Activated T-cell treated with anti-CD3 and anti-CD28 coated beads, Interleukin-2, amount 50 U/mL, for 1 hour (primary cell): Measurements from ENCODE around the gene CLEC2L.

ENCODE experiments used
- DNase-seq: peaks from one replicate; pipeline ENCODE4 v3.0.0-alpha.2; 2020

The CLEC2L gene

DNA sequence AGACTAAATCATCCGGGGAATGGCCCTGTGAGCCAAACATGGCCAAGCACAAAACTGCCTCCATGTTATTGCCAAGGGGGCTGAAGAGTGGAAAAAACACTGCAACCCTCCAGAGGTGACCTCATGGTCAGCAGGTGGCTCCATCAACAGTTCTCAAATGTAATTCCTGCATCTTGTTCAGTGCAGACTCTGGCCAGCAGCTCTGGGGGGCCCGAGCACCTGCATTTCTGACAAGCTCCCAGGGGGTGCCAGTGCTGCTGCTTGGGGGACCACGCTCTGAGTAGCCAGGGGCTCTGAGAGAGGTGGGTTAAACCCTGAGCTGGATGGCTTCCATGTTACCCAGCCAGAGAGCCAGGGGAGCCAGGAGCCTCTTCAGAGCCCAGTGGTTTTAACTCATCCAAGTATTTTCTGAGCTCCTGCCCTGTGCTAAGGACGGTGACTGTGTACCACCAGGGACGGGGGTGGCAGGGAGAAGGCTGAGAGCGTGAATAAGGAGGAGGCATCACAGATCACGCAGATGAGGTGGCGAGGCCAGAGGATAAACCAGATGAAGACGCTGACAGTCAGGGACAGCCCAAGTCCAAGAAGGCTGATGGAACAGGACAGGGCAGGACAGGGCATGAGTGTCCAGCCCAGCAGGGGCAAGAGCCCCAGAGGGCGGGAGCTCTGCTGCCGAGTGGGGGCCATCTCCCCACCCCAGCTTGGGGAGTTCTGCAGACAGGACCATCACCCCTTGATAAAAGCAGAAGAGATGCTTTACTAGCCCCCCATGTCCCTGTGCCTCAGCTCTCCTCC, 52.9 kb downstream of the CLEC2L start:
- DNase-seq, result no peak

DNA sequence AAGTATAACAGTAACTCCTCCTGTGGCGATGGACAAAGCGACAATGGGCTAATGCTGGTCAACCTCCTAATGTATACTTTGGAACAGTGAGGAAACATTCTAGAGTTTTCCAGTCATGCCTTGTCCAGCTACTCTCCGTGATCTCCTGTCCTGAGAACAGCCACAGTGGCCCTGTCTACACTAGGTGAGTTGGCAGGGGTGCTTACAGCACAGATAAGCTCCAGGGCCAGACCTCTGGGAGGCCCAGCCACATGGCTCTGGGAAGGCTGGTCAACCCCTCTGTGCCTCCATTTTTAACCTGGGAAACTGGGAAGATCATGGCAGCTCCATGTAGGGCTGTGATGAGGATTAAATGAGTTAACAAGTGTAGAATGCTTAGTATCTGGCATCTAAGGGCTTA, 57.0 kb downstream of the CLEC2L start:
- no peak for DNase-seq

DNA sequence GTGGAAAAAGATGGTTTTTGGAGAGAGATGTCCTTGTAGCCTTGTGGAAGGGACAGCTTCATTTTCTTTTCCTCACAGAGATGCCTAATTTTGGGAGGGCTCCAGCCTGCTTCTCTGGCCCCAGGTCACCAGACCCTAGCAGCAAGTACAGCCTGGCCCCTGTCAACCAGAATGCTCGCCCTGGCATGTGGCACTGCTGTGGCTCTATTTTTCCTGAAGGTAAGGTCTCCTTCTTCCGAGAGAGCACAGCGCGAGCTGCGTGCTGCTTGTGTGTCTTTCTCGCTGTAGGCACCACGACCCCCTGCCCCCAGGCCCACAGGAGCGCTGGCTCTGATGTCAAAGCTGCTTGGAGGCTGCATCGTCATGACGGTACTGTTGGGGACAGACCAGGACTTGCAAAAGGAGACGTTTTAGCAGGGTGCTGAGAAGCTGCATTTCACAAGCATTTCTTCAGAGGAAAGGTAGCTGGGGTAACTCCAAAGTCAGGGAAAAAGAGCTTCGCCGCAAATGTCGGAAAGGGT, 58.7 kb downstream of the CLEC2L start:
- DNase-seq, result no peak

DNA sequence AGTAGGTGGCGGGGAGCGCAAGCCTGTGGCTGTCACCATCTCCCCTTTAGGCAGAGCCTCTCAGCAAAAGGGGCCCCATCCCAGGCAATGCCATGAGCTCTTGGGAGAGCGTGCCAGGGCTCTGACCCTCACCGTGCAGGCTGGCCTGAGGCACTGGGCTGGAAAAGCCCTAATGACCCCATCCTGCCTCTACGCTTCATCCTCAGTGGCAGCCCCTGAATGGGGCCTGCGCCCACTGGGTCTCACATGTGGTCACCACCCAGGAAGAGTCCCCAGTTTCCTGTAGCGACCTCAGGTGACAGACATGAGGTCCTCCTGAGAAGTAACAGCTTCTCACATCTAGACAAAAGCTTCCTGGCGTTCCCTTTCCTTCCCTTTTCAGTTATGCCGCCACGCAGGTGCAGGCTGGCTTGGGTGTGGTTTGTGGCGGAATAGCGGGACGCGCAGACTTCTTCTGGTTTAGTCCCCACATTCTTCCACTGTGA, 59.2 kb downstream of the CLEC2L start:
- no peak for DNase-seq

DNA sequence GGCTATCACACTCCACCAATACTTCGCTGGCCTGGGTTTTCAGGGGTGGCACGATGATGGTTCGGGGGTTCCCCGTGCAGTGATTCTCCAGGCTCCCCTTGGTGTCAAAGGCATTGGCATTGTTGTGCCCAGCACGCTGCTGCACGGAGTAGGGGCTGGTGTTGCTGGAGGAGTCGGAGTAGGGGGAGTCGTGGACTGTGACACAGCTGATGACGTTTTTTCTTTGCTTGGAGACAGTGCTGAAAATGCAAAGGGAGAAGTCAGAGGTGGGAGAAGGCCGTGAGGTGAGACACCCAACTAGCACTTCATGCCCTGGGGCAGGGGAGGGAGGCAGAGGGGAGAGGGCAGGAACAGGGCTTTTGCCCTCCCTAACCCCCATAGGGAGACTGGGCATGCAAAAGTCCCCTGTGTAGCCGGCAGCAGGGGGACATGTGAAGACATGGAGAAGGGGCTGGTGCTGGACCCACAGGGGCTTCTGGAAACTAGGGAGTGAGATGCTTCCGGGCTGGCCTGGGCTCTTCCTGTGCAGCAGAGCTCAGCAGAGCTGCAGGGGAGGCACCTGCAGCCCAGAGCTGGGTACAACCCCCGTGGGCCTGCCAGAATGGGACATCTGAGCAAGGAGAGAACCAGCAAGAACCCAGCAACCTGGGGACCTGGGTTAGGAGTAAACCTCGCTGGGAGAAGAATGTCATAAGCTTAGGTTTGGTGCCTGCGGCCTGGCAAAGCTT, 60.5 kb downstream of the CLEC2L start:
- DNase-seq, result no peak

DNA sequence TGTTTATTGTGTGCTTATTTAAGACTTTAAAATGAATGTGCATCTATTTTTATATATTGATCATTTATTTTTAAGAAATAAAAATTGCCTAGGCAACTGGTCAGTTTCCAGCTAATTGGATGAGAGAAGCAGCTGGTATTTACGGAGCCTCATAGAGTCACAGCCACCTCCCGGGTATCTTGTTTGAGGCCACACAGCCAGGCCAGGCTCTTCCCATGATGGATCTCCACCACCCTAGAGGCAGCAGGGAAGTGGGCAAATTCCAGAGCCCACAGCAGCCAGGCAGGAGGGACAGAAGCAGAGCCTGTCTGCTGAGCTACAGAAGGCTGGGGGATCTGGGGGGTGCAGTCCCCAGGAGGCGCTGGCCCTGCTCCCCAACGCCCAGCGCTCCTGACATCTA, 61.6 kb downstream of the CLEC2L start:
- no peak for DNase-seq

DNA sequence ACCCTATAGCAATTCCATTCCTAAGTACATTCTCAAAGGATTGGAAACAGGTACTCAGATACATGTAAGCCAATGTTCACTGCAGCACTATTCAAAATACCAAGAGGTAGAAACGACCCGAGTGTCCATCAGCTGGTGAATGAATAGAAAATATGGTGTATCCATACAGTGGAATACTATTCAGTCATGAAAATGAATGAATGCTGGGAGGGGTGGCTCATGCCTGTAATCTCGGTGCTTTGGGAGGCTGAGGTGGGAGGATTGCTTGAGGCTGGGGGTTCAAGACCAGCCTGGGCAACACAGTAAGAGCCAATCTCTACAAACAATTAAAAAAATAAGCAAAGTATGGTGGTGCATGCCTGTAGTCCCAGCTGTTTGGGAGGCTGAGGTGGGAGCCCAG, 62.8 kb downstream of the CLEC2L start:
- no peak for DNase-seq

DNA sequence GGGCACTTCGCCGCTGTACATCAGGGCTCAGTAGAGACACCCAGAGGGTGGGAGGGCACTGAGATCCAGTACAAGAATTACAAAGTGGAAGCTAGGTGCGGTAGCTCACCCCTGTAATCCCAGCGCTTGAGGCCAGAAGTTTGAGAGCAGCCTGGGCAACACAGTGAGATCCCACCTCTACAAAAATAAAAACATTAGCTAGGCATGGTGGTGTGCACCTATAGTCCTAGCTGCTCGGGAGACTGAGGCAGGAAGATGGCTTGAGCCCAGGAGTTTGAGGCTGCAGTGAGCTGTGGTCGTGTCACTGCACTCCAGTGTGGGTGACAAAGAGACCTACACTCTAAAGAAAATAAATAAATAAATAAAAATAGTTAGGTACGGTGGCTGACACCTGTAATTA, 64.0 kb downstream of the CLEC2L start:
- DNase-seq, result no peak

DNA sequence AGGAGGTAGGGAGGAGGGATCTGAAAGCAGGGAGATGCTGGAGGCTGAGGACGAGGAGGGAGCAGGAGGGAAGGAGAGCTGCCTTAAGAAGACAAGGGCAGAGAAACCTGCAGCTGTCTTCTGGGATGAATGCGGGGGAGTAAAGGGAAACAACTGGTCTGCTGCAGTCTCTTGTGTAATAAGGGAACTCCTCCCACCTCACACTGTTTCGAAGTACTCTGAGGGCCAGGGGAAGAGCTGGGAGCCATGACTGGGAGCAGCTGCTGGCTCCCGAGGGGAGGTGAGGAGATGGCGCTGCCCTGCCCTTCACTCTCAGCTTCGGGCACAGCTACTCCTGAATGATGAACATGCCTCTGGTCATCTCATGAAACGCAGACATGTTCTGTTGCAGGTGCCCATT, 65.1 kb downstream of the CLEC2L start:
- DNase-seq, result no peak

DNA sequence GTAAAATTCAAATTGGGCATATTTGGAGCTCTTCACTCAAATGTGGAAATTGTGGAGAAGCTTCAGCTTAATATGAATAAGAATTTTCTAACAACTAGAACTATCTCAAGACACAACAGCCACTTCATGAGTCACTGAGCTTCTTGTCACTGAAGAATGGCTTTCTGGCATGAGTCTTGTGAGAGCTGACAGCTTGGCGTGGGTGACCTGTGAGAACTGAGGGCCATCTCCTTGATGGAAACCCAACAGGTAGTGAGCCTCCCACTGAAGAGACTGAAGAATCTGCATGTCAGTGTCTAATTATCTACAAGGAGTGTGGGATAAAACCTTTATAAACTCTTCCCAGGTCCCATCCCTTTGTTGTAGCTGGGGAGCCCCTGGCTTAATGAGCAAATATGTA, 66.0 kb downstream of the CLEC2L start:
- no peak for DNase-seq

DNA sequence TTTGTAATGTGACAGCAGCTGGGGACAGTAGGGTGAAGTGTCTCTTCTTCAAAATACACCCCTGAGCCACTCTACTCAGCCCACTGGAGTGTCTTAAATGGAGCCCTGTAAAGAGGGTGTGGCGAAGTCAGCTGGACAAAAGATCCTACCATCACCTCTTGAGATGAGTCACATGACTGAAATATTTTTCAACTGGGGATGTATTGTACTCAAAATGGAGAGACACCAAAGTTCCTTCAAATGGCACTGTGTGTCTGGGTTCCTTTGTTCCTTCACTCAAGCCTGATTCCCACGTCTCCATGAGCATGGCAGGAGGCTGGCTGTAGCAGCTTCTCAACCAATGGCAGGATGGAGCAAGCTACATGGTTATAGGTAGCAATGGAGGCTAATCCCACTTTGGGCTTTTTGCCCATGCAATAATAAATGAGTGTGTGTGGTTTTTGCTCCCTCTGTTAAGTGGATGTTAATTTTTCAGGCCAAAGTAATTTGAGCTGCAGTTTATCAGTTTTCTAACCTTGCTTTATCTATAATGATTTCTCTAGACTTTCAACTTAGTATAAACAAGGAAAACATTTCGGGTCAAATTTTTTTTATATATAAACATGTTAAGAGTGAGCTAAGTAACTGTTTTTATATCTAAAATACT, 68.2 kb downstream of the CLEC2L start:
- DNase-seq, result no peak

DNA sequence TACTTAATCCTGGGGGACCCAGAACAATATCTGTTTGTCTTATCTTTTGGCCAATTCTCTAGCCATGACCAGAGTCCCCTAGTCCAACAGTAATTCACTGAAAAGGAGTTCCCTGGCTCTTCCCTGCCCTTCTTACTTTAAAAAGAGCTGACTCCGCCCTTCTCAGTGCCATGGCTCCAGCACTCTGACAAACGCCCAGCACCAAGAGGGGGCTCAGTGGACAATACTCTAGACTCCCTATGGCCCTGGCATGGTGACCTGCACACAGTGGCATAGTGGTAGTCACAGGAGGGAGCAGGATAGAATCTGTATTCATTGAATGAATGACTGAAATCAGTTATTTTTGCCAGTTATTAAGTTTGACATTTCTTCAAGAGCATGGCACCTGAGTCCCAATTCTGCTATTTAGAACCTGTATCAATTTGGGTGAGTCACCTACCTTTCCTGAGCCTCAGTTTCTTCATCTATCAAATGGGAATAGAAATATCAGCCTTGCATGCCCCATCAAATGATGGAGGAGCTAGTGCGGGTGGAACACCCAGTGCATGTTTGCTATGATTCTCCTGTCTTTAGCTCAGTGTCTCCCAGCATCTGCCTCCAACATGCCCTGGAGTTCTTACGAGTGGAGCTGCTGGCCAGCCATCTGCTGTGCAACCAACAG, 69.4 kb downstream of the CLEC2L start:
- DNase-seq, result no peak

DNA sequence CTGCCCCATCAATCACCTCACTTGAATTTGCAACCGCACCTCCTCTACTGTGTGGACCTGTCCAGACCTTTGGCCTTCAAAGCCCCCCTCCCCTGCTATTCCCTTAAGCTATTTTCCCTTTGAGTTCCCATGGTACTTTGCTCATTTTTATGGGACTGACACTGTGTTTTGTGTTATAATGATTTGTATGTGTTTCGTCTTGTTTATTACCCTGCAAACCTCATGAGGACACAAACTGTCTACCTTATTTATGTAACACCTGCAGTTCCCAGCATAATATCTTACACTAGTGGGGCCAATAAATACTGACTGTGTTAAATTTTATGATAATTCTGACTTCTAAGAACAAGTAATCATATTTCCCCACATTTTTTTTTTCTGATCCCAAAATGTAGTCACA, 70.6 kb downstream of the CLEC2L start:
- DNase-seq, result no peak
